H9 (cell line): Measurements from ENCODE around the gene EGFR. TPM values are rescaled to one million over a fixed set of nuclear protein-coding genes. Genes with fewer than 3 reads are reported as not detected.
A peak's percentile ranks its signal among the peaks of the same experiment; 100 is the strongest.

Source experiments
- DNase-seq: peaks from one replicate; pipeline ENCODE4 v3.0.0-alpha.2; 2017
- H2AFZ ChIP-seq: one replicate; pipeline ENCODE4 v1.6.1; 2013; ENCODE audit warnings: mild to moderate bottlenecking, low read length, control low read depth, moderate library complexity
- H2AK5ac ChIP-seq: 2 replicates; pipeline ENCODE4 v1.6.1; 2013; ENCODE audit warnings: low read length, control low read depth, mixed read lengths; ENCODE audit not compliant: insufficient read length
- H2BK120ac ChIP-seq: one replicate; pipeline ENCODE4 v1.6.1; 2013; ENCODE audit warnings: low read depth, mild to moderate bottlenecking, low read length, control low read depth, inconsistent platforms; ENCODE audit not compliant: poor library complexity, severe bottlenecking
- H2BK12ac ChIP-seq: 2 replicates; pipeline ENCODE4 v1.6.1; 2013; ENCODE audit warnings: low read length, control low read depth, mixed read lengths, low read depth; ENCODE audit not compliant: insufficient read length
- H2BK15ac ChIP-seq: 2 replicates; pipeline ENCODE4 v1.6.1; 2013; ENCODE audit warnings: low read depth, low read length, control low read depth
- H2BK20ac ChIP-seq: one replicate; pipeline ENCODE4 v1.6.1; 2013; ENCODE audit warnings: low read depth, mild to moderate bottlenecking, low read length, control low read depth, inconsistent platforms; ENCODE audit not compliant: poor library complexity, severe bottlenecking
- H2BK5ac ChIP-seq: 2 replicates; pipeline ENCODE4 v1.6.1; 2013; ENCODE audit warnings: low read length, control low read depth, mixed read lengths; ENCODE audit not compliant: insufficient read length
- H3K14ac ChIP-seq: 2 replicates; pipeline ENCODE4 v1.6.1; 2013; ENCODE audit warnings: low read length, control low read depth; ENCODE audit not compliant: insufficient read depth
- H3K18ac ChIP-seq: 2 replicates; pipeline ENCODE4 v1.6.1; 2013; ENCODE audit warnings: low read depth, mild to moderate bottlenecking, mixed read lengths, low read length, control low read depth; ENCODE audit not compliant: insufficient read length
- H3K23ac ChIP-seq: 2 replicates; pipeline ENCODE4 v1.6.1; 2013; ENCODE audit warnings: low read length, control low read depth, mixed read lengths, low read depth; ENCODE audit not compliant: insufficient read length
- H3K23me2 ChIP-seq: 2 replicates; pipeline ENCODE4 v1.6.1; 2013; ENCODE audit warnings: low read depth, mild to moderate bottlenecking, mixed read lengths, low read length, control low read depth; ENCODE audit not compliant: insufficient read length, poor library complexity, severe bottlenecking
- H3K27ac ChIP-seq: 2 replicates; pipeline ENCODE4 v1.5.1; 2013; ENCODE audit warnings: low read length, control low read depth, mixed read lengths, low read depth; ENCODE audit not compliant: insufficient read length
- H3K27me3 ChIP-seq: 2 replicates; pipeline ENCODE4 v1.6.1; 2013; ENCODE audit warnings: low read length, control low read depth, inconsistent platforms; ENCODE audit not compliant: insufficient read depth
- H3K4ac ChIP-seq: 2 replicates; pipeline ENCODE4 v1.6.1; 2013; ENCODE audit warnings: low read depth, mild to moderate bottlenecking, control low read depth, inconsistent platforms, low read length, moderate library complexity
- H3K4me1 ChIP-seq: 2 replicates; pipeline ENCODE4 v1.6.1; 2013; ENCODE audit warnings: low read length, control low read depth, inconsistent platforms; ENCODE audit not compliant: insufficient read depth
- H3K4me2 ChIP-seq: 2 replicates; pipeline ENCODE4 v1.6.1; 2013; ENCODE audit warnings: low read length, control low read depth, mixed read lengths; ENCODE audit not compliant: insufficient read length, insufficient read depth
- H3K56ac ChIP-seq: 2 replicates; pipeline ENCODE4 v1.6.1; 2013; ENCODE audit warnings: low read depth, mild to moderate bottlenecking, mixed read lengths, low read length, control low read depth; ENCODE audit not compliant: insufficient read length
- H3K79me1 ChIP-seq: 2 replicates; pipeline ENCODE4 v1.6.1; 2013; ENCODE audit warnings: low read depth, mild to moderate bottlenecking, moderate library complexity, low read length, control low read depth, inconsistent platforms; ENCODE audit not compliant: insufficient read depth, poor library complexity, severe bottlenecking
- H3K79me2 ChIP-seq: 2 replicates; pipeline ENCODE4 v1.6.1; 2013; ENCODE audit warnings: low read length, control low read depth, inconsistent platforms; ENCODE audit not compliant: insufficient read depth
- H3K9ac ChIP-seq: 2 replicates; pipeline ENCODE4 v1.6.1; 2013; ENCODE audit warnings: low read length, control low read depth, mixed read lengths; ENCODE audit not compliant: insufficient read length; ENCODE audit errors: extremely low read depth
- H3K9me3 ChIP-seq: one replicate; pipeline ENCODE4 v1.6.1; 2013; ENCODE audit warnings: low read depth, low read length, inconsistent platforms; ENCODE audit not compliant: control insufficient read depth
- H3T11ph ChIP-seq: one replicate; pipeline ENCODE4 v1.6.1; 2013; ENCODE audit warnings: mild to moderate bottlenecking, low read length, control low read depth, inconsistent platforms
- H4K20me1 ChIP-seq: one replicate; pipeline ENCODE4 v1.6.1; 2013; ENCODE audit not compliant: control insufficient read depth, insufficient read length, insufficient read depth
- H4K5ac ChIP-seq: 2 replicates; pipeline ENCODE4 v1.6.1; 2013; ENCODE audit warnings: low read depth, mild to moderate bottlenecking, mixed read lengths, low read length, control low read depth; ENCODE audit not compliant: insufficient read length
- H4K8ac ChIP-seq: replicated peaks from 2 replicates; pipeline ENCODE4 v1.6.1; 2013; ENCODE audit warnings: low read length, control low read depth, mixed read lengths, low read depth; ENCODE audit not compliant: insufficient read length
- H4K91ac ChIP-seq: 2 replicates; pipeline ENCODE4 v1.6.1; 2013; ENCODE audit warnings: low read depth, mild to moderate bottlenecking, moderate library complexity, mixed read lengths, low read length, control low read depth; ENCODE audit not compliant: insufficient read length
- H3K27ac Mint-ChIP-seq, 3 experiments: 2 replicates in 2 of 3; 3 replicates in 1 of 3; pipeline ENCODE4 v1.8.0; 2020 to 2021; ENCODE audit warnings: mixed read lengths in 3 of 3, mild to moderate bottlenecking in 1 of 3, moderate library complexity in 1 of 3
- H3K27me3 Mint-ChIP-seq: 2 replicates; pipeline ENCODE4 v1.8.0; 2021; ENCODE audit warnings: low read depth, mild to moderate bottlenecking, moderate library complexity, mixed read lengths
- H3K36me3 Mint-ChIP-seq, 3 experiments: 2 replicates in 2 of 3; 3 replicates in 1 of 3; pipeline ENCODE4 v1.8.0; 2020 to 2021; ENCODE audit warnings: low read depth in 3 of 3, mixed read lengths in 3 of 3; ENCODE audit not compliant: insufficient read depth in 1 of 3
- H3K4me1 Mint-ChIP-seq, 2 experiments: 2 replicates each; pipeline ENCODE4 v1.8.0; 2020; ENCODE audit warnings: mixed read lengths in 2 of 2
- H3K4me3 Mint-ChIP-seq, 2 experiments: 2 replicates in 1 of 2; 3 replicates in 1 of 2; pipeline ENCODE4 v1.8.0; 2020 to 2021; ENCODE audit warnings: mild to moderate bottlenecking in 2 of 2, mixed read lengths in 2 of 2, moderate library complexity in 1 of 2
- H3K9me3 Mint-ChIP-seq, 2 experiments: 2 replicates in 1 of 2; 3 replicates in 1 of 2; pipeline ENCODE4 v1.8.0; 2020; ENCODE audit warnings: mild to moderate bottlenecking in 2 of 2, mixed read lengths in 2 of 2, moderate library complexity in 1 of 2
- WGBS: extraction: QIAGEN DNeasy Blood & Tissue Kit; methylation state at CpG from one replicate; pipeline ENCODE4 v1.1.7; 2013; ENCODE audit warnings: missing lambda C conversion rate, low lambda C conversion rate, mixed read lengths; ENCODE audit not compliant: insufficient read length; ENCODE audit errors: extremely low coverage; 5-methylcytosine and 5-hydroxymethylcytosine counted together
- total RNA-seq: library from RNA; stranded (reverse); gene quantifications from 2 replicates; pipeline ENCODE4 v1.2.1, GENCODE V29; 2021
- TF ChIP-seq, protein P1 (sequence below): fragments of 200-600 bp; sonication (generic); conservative IDR thresholded peaks from 3 replicates; pipeline ENCODE4 v1.8.0; 2021; ENCODE audit warnings: antibody characterized with exemption, mild to moderate bottlenecking

Gene EGFR
- total RNA-seq, 1 experiment from 2014 or later = 3.3 TPM

DNA sequence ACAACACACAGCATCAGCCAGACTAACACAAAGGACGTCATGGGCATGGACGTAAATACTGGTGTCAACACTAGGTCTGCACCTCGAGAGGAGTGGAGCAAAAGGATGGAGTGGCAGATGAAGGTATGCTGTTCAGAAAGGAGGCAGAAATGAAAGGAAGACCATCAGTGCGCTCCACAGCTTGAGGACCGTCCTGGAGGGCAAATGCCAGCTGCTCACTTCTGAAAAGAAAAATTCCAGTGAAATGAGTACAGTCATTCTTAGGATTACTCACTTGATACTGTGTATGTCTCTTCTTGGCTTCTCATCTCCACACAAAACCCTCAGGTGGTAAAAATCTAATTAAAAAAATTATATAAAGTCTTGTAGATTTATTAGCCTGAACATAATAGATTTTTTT is 44.8 kb downstream of the EGFR start:
- TF ChIP-seq, protein P1, sequence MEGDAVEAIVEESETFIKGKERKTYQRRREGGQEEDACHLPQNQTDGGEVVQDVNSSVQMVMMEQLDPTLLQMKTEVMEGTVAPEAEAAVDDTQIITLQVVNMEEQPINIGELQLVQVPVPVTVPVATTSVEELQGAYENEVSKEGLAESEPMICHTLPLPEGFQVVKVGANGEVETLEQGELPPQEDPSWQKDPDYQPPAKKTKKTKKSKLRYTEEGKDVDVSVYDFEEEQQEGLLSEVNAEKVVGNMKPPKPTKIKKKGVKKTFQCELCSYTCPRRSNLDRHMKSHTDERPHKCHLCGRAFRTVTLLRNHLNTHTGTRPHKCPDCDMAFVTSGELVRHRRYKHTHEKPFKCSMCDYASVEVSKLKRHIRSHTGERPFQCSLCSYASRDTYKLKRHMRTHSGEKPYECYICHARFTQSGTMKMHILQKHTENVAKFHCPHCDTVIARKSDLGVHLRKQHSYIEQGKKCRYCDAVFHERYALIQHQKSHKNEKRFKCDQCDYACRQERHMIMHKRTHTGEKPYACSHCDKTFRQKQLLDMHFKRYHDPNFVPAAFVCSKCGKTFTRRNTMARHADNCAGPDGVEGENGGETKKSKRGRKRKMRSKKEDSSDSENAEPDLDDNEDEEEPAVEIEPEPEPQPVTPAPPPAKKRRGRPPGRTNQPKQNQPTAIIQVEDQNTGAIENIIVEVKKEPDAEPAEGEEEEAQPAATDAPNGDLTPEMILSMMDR = no peak
- Histone ChIP-seq H3K9ac (no peak overlapping the region), H3K4me2 (no peak overlapping the region), H2BK12ac (no peak overlapping the region), H2BK15ac (no peak overlapping the region), H3K9me3 (no peaks in the 10 kb centered on the region), H3K23ac (peak overlapping the region; percentile 6), H4K20me1 (no peaks in the 10 kb centered on the region), H3K23me2 (no peaks in the 10 kb centered on the region), H3K4ac (no peak overlapping the region), H3T11ph (no peak overlapping the region), H3K79me2 (no peaks in the 10 kb centered on the region), H2BK120ac (no peak overlapping the region), H4K5ac (peak overlapping the region; percentile 65), H2BK20ac (no peak overlapping the region), H3K79me1 (no peaks in the 10 kb centered on the region), H3K4me1 (peaks cover 4% of the 10 kb centered on the region; the same call in 1 of the 2 replicates), H2BK5ac (no peak overlapping the region), H4K8ac (no peak overlapping the region), H3K14ac (no peak overlapping the region; the same call in 1 of the 2 replicates), H2AFZ (no peak overlapping the region), H3K27ac (no peak overlapping the region), H3K18ac (no peak overlapping the region), H2AK5ac (no peak overlapping the region), H3K27me3 (no peaks in the 10 kb centered on the region), H3K56ac (no peak overlapping the region), H4K91ac (no peak overlapping the region)
- peaks cover 17 to 19% of the 10 kb centered on the region in 2 experiments for H3K4me1 Mint-ChIP-seq
- no peak overlapping the region for H3K4me3 Mint-ChIP-seq
- H3K27ac Mint-ChIP-seq = no peak overlapping the region
- H3K27me3 Mint-ChIP-seq = no peaks in the 10 kb centered on the region; the same call in none of the 2 replicates
- no peaks in the 10 kb centered on the region for H3K9me3 Mint-ChIP-seq
- WGBS = no CpG with 5 or more reads among the region's 5 CpGs
- no peaks in the 10 kb centered on the region for H3K36me3 Mint-ChIP-seq
- DNase-seq = no peak
